Activated gamma-delta T cell treated with Interleukin-2 at 50 U/mL for 16 hours (primary cell): Measurements from ENCODE around the gene TCAP.

Source experiments
- DNase-seq: peaks from one replicate; pipeline ENCODE4 v3.0.0-alpha.2; 2020

The TCAP gene

DNA sequence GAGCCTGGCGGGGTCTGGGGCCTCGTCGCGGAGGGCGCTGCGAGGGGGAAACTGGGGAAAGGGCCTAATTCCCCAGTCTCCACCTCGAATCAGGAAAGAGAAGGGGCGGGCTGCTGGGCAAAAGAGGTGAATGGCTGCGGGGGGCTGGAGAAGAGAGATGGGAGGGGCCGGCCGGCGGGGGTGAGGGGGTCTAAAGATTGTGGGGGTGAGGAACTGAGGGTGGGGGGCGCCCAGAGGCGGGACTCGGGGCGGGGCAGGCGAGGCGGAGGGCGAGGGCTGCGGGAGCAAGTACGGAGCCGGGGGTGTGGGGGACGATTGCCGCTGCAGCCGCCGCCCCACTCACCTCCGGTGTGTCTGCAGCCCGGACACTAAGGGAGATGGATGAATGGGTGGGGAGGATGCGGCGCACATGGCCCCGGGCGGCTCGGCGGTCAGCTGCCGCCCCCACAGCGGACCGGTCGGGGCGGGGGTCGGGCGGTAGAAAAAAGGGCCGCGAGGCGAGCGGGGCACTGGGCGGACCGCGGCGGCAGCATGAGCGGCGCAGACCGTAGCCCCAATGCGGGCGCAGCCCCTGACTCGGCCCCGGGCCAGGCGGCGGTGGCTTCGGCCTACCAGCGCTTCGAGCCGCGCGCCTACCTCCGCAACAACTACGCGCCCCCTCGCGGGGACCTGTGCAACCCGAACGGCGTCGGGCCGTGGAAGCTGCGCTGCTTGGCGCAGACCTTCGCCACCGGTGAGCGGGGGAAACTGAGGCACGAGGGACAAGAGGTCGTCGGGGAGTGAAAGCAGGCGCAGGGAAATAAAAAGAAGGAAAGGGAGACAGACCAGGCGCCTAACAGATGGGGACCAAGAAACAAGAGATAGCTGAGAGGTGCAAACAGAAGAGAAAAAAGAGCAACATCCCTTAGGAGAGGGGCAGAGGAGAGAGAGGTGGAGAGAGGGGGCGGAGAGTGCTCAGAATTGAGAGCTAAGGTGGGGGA, 3.1 kb downstream of the TCAP start, which contains the start of gene PNMT:
Gene PNMT, plus strand, starts transcription at position 509 of the 980 bp plus-strand sequence. Its CDS starts 23 bp downstream, at position 532.
- DNase-seq, result peak; percentile 56

DNA sequence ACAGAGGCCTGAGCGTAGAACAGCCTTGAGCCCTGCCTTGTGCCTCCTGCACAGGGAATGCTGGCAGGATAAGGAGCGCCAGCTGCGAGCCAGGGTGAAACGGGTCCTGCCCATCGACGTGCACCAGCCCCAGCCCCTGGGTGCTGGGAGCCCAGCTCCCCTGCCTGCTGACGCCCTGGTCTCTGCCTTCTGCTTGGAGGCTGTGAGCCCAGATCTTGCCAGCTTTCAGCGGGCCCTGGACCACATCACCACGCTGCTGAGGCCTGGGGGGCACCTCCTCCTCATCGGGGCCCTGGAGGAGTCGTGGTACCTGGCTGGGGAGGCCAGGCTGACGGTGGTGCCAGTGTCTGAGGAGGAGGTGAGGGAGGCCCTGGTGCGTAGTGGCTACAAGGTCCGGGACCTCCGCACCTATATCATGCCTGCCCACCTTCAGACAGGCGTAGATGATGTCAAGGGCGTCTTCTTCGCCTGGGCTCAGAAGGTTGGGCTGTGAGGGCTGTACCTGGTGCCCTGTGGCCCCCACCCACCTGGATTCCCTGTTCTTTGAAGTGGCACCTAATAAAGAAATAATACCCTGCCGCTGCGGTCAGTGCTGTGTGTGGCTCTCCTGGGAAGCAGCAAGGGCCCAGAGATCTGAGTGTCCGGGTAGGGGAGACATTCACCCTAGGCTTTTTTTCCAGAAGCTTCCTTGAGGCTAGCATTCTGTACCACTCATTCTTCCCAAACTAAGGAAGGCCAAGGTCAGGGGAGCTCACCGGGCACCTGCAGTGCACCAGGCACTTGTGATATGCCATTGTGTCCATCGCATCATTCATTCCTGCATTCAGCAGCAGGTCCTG, 5.0 kb downstream of the TCAP start:
- DNase-seq, result no peak

DNA sequence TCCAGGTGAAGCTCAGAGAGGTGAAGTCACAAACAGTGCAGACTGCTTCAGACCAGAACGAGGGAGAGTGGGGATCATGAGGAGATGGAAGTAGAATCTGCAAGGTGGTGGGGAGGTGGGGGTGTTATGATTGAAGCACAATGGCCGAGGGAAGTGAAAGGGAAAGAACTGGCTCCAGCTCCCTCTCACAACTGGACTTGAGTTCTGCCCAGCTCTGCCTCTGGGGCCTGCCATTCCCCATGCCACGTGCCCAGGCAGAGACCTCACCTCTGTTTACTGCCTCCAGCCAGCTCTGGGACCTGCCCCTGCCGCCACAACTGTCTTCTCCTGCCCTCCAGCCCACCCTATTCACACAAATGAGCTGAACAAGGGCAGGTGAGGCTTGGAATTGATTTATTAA, 5.6 kb downstream of the TCAP start:
- no peak for DNase-seq

DNA sequence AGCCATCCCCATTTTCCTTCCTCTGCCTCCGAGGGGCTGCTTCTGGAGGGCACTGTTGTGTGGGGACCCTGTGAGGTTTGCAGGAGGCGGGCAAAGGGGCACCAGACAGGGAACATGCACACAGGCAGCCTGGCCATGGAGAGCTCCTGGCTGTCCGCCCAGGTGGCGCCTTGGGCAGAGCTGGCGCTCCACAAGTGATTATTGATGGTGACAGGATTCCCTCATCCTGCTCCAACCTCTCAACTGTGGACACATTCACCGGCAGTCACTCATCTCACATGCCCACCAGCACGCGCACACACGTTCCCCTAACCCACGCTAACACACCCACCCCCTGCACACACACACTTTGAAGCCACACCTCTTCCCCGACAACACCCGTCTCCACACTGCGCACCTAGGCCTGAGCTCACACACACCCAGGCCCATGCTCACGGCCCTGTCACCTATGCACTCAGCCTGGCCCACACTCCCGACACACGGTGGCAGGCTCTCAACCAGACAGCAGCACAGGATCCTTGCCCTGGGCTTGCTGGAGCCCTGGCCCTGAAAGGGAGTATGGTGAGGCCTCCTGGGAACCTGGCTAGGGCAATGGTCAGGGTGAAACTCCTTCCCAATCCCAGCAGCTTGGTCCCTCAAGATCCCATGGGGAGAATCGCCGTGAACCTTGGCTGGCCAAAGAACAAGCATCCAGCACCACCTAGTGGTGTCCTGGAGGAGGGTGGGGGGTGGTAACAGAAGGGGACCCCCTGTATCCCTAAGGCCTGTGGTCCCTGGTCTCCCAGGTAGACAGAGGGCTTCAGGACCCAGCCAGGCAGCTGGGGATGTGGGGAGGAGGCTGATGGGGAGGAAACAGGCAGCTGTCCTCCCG, 6.7 kb downstream of the TCAP start:
- no peak for DNase-seq

DNA sequence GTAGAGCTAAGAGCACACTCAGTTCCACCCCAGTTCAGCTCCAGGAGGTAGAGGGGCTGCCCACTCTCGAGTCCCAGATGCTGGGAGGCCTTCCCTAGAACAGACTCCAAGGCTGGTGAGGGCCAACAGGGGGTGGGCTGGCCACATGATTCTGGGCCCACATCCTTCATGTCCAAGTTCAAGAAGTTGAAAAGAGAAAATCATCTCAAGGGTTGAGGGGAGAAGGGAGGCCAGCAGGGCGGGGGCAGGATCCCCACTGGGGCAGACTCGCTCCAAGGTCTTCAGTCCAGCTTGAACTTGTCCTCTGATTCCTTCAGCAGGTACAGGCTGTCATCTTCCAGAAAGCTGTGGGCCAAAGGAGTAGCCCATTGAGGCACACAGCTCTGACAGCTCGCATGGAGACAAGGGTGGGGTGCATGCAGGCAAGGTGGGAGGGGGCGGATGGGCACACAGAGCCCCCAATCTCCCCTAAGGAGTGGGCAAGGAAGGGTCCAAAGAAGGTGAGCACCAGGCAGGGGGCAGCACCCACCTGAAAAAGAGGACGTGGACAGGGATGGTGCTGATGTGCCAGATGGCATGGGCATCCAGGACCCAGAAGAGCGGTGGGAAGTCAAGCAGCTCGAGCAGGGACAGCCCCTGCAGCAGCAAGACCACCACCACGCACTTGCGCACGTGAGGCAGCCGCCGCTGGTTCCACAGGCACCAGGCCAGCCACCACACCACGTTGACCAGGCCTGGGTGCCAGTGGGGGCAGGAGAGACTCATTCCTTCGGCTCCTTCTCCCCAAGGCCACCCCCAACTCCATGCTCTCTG, 7.6 kb downstream of the TCAP start:
- no peak for DNase-seq

DNA sequence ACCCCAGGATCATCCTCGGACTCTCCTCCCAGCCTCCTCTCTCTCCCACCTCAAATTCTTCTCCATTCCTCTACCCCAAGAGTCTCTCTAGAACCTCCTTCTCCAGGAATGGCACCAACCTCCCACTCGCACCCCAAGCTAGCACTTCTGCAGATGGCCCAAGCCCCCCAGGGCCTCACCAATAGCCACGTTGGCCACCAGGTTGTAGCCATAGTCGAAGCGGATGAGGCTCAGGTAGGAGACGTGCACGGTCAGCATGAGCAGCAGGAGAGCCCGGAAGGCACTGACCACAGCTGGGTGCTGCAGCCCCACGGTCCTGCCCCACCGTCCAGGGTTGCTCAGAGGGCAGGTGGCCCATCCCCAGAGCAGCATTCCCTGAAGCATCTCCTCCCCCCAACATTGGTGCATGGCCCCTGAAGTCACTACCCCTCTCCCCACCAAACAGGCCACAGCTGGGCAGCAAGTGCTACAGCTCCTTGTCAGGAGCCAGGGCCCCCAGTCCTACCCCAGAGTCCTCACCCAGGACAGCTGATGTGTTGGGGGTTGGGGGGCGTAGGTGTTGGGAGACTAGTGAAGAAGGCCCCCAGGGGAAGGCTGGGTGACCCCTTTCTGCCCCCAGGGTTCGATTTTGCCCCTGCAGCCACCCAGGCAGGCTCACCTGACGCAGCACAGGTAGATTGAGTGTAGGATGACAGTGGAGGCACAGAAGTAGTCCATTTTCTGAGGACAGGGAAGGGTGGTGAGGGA, 8.4 kb downstream of the TCAP start:
- DNase-seq, result no peak

DNA sequence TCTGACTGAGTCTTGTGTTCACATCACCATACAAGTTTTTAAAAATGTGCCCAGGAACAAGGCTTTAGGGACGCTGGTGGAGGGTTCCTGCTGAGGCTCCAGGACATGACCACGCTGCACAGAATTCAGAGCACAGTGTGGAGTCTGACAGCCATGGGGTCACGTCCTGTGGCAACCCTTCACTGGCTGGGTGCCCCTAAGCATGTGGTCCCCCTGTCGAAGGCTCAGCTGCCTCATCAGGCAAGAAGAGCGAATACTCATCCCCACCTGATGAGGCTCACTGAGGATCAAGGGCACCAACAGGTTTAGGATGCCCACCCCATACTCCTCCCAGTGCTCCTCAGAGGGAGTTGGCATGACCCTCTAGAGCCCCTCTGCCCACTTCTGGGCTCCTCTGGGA, 9.0 kb downstream of the TCAP start:
- DNase-seq, result no peak

DNA sequence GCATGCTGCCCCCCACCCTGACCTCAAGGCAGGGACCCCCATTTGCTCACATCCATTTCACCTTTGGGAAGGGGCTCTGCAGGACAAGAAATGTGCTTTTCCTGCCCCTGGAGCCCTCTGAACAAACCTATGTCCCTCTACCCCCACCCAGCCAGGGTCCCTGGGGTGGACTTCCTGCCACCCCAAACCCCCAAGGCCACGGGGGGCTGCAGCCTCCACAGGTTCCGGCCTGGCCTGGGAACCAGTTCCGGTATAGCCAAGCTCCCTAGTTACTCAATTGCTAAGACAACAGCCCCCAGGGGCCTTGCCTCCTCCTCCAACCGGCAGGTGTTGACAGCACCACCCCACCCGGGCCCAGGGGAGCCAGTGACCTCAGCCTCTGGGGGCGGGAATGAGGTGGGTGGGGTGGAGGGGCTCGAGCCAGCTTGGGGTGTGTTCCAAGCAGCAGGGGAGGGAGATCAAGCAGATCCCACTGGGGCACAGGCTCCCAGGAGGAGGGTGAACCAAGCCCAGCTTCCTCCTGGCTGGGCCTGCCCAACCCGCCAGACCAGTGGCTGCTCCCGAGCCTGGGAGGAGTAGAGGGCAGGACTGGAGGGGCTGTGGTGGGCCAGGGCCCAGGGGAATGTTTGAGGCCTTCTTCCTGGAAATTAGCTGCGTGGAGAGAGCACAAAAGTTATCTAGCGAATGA, 9.7 kb downstream of the TCAP start:
- DNase-seq, result no peak

DNA sequence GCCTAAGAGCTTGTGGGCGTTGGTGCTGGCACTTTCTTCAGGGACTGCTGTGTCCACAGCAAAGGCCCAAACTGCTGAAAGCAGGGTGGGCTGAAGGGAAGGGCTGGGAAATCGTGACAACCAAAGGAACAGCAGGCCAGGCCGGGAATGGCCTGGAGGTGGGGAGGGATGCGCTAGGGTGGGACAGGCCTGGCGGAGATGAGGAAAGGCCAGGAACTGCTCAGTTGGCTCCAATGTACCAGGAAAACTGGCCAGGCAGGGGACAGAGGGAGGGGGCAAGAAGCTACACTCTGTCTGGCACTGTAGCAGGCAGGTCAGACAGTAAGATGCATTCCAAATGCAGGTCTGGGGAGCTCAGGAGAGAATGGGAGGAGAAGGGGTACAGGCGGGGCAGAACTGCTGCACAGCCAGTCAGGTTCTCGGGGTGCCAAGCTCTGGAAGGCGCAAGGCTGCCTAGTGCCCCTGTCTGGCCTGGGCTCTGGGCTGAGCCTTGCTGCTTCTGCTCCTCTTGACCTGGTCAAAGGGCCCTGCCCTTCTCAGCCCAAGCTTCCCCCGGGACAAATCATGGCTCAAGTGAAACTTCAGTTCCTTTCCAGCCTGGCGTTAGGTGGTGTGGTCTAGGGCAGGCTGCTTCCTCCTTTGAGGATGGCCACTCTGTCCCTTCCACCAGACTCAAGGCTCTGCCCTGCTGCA, 10.4 kb downstream of the TCAP start:
- no peak for DNase-seq

DNA sequence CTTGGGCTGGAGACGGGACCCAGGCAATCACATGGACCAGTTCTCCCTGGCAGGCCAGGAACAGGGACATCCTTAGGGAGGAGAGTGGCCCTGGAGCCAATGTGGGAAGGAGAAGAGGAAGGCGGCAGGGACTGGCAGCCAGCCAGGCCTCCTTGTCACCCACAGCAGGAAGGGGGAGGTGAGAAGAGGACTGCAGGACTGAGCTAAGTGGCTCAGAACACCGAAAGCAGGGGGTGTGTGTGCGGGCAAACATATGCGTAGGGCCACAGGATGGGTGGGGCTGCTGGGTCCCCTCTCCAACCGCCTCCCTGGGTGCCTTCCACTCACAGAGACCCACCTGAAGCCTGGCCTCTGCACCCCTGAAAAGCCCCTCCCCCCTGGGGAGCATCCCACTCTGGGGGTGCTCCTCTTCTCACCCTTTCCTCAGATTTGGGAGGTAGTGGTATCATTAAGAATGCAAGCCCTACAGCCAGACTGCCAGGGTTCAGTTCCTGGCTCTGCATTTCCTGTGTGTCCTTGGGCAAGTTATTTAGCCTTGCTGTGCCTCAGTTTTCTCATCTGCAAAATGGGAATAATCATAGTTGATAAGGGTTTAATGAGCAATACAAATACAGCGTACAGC, 11.2 kb downstream of the TCAP start:
- peak; percentile 51 for DNase-seq

DNA sequence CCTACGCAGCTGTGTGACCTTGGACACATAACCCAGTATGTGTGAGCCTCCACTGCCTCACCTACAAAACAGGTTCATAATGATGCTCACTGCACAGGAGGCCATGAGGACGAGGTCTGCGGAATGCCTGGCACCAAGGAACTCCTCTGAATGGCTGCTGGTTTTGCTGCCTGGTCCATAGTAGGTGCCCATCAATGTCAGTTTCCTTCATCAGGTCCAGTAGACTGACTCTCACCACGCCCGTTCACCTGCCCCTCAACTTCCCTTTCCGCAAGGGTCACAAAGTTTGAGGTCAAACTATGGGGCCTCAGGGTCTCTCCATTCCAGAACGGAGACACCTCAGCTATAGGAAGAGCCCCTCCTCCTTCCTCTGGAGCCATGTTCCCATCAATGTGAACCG, 11.9 kb downstream of the TCAP start:
- DNase-seq, result no peak

DNA sequence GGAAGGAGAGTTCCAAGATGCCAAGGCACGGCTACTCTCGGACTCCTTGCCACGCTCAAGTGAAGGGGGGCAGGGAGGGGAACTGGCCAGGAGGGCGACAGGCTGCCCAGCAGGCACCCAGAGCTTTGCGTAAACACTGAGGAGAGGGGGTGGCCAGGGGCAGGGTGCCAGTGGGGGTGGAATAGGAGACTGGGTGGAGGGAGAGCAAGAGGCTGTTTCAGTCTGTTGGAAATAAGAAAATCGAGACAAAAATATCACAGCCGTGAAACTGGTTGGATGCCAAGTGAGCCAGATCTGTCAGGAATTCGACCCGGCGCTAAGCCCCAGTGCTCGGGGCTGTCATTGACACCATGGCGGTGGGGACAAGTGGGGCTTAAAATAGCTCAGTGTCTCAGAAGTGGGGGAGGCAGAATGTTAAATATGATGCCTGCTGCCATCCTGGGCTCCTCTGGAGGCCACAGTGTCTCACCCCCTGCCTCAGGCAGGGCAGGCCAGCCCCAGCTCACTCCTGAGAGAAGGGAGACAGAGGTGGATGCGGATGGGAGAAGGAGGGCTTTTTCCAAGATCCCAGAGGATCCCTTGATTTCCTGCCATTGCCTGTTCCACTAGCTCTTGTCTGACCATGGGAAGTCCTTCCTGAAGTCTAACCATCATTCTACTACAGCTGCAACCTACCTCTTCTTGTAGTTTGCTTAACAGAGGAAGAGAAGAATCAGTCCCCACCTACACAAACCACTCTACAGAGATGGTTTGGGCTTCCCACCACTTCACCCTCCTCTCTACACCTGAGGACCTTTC, 12.6 kb downstream of the TCAP start:
- DNase-seq, result no peak

DNA sequence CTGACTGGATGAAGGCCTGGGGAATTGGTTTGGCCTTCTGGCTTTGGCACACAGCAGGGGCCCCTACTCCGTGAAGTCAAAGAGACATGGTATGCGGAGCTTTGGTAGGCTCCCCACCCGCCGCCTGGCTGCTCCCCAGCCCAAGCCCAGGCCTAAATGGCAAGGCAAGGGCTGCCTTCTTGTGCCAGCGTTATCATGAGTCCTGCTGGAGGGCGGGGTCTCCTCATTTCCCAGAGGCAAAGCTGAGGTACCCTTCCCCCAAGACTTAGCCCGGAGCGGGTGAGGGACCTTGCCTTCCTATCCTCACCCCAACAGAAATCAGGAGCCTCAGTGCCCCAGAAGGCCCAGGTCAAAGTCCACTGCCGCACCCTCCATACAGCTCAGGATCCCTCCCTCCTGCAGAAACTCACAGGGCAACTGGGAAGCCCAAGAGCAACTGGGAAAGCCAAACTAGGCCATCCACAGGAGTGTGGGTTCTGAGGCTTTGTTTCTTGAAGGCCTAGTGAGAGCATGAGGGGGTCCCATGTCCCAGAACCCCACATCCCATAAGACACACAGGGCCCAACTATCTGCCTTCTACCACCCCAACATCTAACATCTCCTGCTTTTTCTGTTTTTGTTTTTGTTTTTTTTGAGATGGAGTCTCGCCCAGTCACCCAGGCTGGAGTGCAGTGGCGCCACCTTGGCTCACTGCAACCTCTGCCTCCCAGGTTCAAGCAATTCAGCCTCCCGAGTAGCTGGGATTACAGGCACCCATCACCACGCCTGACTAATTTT, 13.4 kb downstream of the TCAP start:
- DNase-seq, result no peak

DNA sequence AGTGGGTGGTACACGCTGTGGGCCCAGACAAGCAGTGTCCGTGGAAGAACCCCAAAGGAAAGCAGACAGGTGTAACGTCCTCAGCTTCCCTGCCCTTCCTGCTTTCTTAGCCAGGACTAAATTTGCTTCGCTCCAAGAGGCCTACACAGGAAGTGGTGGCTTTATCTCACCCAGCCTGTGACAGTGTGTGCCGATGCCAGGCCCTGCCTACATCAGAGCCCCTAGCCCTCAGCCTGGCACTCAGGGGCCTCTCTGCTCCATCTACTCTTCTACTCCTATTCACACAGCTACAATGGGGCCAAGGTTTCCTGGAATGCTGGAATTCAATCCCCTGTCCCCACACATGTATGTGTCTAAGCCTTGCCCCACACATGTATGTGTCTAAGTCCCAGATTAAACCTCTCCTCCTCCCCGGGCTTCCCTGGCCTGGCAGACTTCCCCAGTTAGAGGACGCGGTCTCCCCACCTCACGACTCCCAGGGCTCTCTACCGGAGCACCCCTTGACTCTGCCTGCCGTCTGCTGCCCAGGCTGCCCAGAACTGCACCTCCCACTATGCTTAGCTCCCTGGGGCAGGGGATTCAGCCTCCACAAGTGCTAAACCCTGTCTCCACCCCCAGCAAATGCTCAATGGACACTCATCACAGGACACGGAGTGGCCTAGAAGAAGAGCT, 14.5 kb downstream of the TCAP start:
- DNase-seq, result peak; percentile 43

DNA sequence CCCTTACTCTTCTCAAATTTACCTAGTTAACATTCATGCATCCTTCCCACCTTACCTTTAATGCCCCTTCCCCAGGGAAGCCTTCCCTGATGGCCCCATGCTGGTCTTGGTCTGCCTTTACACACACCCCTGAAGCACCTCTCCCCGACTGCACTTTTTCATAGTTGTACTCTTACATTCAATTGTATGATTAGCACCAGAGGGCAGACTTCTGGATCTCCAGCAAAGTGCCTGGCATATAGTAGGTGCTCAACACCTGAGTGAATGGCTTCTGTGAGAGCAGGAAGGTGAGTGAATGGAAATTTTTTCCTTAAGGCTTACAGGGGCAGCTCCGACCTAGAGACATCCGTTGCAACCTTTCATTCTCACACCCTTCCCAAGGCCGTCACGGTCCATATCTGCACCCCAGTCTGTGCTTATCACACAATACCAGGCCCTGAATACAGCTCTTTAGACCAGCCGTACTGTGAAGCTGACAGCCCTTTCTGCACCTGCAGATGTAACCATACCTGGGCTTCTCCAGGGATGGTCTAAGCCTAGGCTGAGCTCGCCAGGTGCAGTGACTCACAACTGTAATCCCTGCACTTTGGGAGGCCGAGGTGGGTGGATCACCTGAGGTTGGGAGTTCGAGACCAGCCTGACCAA, 18.3 kb downstream of the TCAP start:
- no peak for DNase-seq

DNA sequence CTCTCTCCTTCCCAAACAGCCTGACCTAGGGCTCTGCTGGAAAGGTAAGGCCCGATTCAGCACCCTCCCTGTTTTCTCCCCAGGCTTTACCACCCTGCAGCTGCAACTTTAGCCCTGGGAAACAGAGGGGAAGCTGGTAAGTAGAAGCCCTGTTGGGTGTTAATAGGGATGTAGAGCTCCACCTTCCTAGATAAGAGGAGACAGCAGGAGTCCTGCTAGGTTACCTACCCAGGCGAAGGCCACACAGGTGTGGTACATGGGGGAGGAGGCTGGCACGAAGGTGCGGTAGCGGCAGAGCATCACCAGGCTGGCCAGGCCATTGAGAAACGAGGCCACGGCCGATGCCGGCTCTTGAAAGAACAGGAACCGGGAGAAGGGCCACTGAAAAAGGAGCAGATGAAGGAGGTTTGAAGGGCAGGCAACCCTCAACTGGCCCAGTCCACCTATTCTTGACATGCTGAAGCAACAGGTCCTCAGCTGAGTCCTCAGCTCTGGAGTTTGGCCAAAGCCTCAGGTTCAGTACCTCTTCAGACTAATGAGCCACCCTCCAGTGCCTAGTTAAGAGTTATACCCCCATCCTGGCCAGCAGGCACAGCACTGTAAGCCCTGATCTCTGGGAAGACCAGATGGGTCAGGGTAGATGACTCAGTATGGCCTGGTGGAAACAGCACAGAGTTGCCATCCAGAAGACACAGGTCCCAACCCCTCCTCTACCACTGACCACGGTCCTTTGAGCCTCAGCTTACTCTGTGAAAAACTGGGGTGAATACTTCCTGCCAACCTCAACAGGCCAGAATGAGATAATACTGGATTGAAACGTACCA, 19.4 kb downstream of the TCAP start:
- no peak for DNase-seq
